GM19324 (cell line): Measurements from ENCODE around the gene SLC4A8.

Experiments used
- ATAC-seq: cut with Tn5 transposase; IDR thresholded peaks from one replicate; pipeline ENCODE4 v1.9.1; 2021; ENCODE audit warnings: mild to moderate bottlenecking, moderate library complexity; ENCODE audit not compliant: unreplicated experiment, low FRiP score

SLC4A8 gene

GRCh38 chr12:51549637-51550036, 125.0 kb downstream of the SLC4A8 start:
- ATAC-seq = no peak
